GM21381 (cell line): Measurements from ENCODE around the gene PDK1.
"Not testable (repeated sequence)": the region's sequence is repeated elsewhere in the genome, so short reads cannot be mapped to it uniquely, and the experiment has no call there.

ENCODE experiments used
- ATAC-seq: cut with Tn5 transposase; IDR thresholded peaks from one replicate; pipeline ENCODE4 v1.9.1; 2021; ENCODE audit warnings: mild to moderate bottlenecking, moderate library complexity; ENCODE audit not compliant: unreplicated experiment

Gene PDK1

DNA sequence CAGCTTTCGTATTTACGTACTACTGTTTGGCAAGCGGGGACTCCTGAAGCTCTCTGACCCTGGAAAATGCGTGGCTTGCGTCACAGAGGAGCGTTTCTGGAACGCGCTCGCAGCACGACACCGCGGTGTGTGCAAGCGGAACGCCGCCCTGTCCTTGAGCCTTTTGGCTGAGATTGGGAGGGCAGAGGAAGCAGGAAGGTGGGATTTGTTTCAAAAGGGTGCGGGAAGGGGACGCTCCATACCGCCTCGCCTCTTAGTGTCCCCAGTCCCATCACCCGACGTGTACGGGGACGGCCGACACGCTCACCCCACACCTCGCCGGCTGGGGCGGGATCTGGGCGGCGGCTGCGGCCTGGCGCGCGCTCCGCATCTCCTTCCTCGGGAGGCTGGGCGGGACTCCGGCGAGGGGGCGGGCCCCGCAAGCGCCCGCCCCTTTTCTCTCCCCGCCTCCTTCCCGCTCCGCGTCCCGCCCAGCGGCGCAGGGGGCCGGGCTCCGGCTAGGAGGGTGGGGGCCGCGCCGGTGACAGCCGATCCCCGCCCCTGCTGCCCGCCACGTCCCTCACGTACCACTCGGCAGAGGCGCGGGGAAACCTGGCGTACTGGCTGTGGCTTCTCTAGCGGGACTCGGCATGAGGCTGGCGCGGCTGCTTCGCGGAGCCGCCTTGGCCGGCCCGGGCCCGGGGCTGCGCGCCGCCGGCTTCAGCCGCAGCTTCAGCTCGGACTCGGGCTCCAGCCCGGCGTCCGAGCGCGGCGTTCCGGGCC, at the start of gene PDK1:
Gene PDK1, plus strand, starts transcription at position 569 of the 762 bp plus-strand sequence. Its CDS starts 61 bp downstream, at position 630.
- peak; percentile 86 for ATAC-seq

GRCh38 chr2:172507199-172507598, 48.7 kb upstream of the PDK1 start:
- ATAC-seq = no peak

DNA sequence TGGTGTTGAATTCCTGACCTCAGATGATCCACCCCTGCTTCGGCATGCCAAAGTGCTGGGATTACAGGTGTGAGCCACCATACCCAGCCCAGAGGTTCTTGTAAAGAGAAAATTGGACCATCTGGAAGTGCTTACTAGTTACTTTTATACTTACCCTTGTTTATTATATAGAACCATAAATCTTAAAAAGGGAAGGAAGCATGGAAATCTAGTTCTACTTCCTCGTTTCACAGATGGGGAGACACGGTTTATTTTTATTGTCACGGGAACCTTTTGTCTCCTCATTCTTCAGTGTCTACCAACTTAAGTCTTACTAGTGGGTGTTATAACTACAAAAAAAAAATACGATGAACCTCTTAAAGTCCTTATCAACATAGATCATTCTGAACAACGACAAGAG, 45.8 kb upstream of the PDK1 start:
- no peak for ATAC-seq

DNA sequence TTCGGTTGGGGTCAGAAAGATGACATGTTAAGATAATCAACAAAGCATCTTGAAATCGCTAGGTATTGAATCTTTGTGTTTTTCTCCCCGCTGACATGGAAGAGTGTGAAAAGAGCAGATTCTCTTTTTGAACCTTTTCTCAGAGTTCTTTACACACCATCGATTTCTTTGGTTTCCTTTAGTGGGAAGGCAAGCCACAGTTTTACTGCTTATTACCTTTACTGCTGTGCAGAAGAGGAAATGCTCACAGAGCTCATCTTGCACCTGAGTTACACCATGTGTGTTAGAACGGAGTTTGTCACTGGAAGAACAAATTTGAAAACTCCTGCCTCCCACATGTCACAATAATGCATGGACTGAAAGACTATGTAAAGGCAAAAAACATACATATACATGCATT, 45.3 kb upstream of the PDK1 start:
- no peak for ATAC-seq

GRCh38 chr2:172512810-172513523, 42.9 kb upstream of the PDK1 start:
- no peak for ATAC-seq

DNA sequence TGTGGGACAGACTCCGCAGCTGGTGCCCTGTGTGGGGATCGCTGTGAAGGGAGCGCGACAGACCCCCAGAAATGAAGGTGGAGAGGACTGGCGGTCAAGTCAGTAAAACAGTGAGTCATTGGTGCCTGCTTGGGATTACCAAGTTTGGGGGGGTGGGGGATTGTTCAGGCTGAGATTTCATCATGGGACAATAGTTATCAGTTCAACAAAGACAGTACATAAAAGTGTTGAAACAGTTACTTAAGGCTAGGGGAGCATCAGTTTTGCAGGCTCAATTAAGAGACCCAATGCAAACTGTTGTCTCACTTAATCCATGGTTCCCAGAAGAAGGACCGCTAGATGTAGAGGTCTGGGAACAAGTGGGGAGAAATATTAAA, 42.4 kb upstream of the PDK1 start:
- ATAC-seq = no peak

DNA sequence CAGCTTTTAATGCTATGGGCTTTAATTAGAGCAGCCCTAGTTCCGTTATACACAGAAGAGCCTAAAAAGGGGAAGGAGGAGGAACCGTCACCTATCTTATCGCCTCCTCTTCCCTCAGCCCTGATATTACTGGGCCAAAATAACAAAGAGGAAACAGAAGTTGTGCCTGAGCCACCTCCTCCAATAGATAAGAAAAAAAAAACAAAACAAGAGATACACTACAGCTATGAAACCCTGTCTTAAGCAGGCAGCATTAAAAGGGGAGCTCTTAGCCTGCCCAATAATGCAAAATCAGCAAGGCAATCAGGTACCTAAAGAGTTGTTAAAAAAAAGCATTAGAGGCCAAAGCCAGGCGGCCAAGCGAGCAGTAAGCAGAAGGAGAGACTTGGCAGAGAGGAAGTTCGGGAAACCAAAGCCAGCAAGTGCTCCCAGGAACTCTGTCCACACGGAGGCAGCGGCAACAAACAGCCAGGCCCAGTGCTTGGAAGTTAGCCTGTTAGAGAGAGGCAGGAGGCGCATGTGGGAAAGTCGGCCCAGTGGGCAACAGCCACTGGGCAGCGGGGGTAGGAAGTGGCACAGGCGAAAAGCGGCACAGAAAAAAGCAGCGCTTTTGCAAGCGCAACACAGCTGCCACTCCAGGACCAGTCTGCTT, 41.8 kb upstream of the PDK1 start:
- ATAC-seq = no peak

- no peak for ATAC-seq
These were observed 39.6 kb upstream of the PDK1 start for GRCh38 chr2:172516299-172516698.

GRCh38 chr2:172518995-172519394, 36.9 kb upstream of the PDK1 start:
- no peak for ATAC-seq

- ATAC-seq = no peak
These were observed 30.3 kb upstream of the PDK1 start for GRCh38 chr2:172525601-172526000.

- no peak for ATAC-seq
These were observed 24.6 kb upstream of the PDK1 start for GRCh38 chr2:172531309-172531708.

DNA sequence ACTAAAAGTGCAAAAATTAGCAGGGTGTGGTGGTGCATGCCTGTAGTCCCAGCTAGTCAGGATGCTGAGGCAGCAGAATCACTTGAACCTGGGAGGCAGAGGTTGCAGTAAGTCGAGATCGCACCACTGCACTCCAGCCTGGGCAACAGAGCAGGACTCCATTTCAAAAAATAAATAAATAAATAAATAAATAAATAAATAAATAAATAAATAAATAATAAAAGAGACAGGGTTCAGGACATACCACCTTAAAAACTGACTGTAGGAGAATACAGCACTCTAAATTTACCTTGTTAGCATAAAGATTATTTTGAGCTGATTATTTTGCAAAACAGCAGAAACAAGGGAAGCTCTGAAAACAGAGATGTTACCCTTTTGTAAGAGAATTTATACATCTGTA, 23.4 kb upstream of the PDK1 start:
- not testable (repeated sequence) for ATAC-seq

DNA sequence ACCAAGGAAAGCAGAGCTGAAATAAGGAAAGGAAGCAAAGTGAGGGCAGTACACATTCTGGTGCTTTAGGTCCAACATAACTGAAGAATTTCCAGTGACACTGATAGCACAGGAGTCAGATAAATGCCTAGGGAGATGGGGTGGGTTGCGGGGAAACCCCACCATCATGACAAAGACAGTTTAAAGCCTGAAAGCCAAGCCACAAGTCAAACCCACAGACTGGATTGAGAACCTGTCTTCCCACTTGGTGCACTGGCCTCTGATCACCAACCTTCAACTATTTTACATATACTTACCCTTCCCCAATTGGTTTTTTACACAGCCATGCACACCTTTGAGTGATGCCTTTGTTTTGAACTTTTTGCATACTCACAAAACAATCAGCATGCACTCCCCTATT, 22.2 kb upstream of the PDK1 start:
- ATAC-seq = no peak

- ATAC-seq = no peak
These were observed 20.8 kb upstream of the PDK1 start for GRCh38 chr2:172535119-172535518.

DNA sequence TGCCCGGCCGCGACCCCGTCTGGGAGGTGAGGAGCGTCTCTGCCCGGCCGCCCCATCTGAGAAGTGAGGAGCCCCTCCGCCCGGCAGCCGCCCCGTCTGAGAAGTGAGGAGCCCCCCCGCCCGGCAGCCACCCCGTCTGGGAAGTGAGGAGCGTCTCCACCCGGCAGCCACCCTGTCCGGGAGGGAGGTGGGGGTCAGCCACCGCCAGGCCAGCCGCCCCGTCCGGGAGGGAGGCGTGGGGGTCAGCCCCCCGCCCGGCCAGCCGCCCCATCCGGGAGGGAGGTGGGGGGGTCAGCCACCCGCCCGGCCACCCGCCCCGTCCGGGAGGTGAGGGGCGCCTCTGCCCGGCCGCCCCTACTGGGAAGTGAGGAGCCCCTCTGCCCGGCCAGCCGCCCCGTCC, 18.0 kb upstream of the PDK1 start:
- ATAC-seq = not testable (repeated sequence)

DNA sequence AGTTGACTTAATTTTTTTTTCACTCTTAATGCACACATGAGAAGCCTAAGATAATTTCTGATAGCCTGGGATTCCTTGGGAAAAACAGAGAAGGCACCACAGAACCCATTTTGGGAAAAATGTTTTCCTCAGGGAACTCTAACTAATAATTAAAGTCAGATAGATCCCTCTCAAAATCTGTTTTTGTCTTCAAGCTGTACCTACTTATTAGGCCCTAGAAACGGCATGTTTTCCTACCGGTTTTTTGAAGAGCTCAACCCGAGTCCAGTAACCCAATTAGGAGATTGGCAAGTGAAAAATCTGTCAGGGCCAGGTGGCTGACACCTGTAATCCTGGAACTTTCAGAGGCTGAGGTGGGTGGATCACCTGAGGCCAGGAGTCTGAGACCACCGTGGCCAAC, 16.1 kb upstream of the PDK1 start:
- ATAC-seq = no peak

DNA sequence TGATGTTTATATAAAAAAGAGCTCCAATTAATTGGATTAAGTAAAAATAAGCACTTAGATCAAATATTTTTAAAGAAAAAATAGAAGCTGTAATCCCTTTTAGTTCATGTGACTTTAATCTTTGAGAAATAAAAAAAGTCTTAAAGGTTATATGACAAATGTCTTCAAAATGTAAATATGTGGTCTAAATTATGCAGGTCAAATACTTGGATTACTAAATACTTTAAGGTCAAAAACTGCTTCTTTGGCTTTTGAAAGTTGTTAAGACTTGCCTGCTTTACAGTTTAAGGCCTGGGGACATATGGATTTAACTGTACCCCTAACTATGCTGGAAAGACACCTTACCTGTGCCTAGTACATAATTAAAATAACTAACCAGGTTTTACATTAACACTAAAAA, 15.5 kb upstream of the PDK1 start:
- no peak for ATAC-seq

- no peak for ATAC-seq
These were observed 10.3 kb upstream of the PDK1 start for GRCh38 chr2:172545408-172546075.

DNA sequence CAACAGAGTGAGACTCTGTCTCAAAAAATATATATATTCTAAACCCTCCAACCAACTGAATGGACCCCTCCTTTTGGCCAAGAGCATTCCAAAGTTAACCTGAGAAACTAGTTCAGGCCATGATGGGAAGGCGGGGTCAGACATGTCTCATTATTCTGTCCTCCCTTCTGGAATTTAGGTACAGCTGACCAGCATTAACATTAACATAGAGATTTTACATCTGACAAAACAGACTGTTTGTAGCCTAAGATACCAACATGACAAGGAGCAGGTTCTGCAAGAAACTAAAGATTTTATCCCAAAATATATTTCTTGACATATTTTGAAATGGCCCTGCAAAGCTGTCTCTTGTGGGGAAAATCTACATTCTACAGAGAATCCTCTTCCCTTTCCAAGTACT, 6.8 kb upstream of the PDK1 start:
- ATAC-seq = no peak

DNA sequence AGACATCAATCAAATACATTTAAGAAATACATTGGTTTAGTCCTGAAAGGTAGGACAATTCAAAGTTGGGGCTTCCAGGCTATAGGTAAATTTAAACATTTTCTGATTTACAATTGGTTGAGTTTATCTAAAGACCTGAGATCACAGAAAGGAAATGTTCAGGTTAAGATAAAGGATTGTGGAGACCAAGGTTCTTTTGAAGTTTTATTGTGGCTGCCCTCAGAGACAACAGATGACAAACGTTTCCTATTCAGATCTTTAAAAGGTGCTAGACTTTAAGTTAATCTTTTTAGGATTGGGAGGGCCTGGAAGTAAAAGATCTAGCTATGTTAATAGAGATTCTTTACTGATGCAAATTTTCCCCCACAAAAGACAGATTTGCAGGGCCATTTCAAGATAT, 6.1 kb upstream of the PDK1 start:
- ATAC-seq = not testable (repeated sequence)

DNA sequence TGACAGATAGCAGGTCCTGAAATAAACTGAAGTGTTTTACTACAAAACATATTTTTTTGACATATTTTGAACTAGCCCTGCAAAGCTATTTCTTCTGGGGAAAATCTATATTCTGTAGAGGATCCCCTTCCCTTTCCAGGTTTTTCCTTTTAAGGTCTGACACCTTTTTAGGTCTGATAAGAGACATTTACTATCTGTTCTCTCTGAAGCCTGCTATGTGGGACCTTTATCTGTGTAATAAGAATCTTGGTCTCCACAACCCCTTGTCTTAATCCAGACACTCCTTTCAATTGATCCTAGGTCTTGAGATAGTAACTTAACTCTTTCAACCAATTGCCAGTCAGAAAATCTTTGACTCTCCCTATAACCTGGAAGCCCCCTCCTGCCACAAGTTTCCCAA, 5.5 kb upstream of the PDK1 start:
- no peak for ATAC-seq
